GM12873 (cell line): ENCODE measurements around the gene CLEC19A.

Experiments used
- CTCF ChIP-seq: IDR thresholded peaks from 2 replicates; pipeline ENCODE4 v1.5.1; 2012; ENCODE audit warnings: low read depth, mild to moderate bottlenecking, moderate library complexity, low read length, control low read depth; ENCODE audit not compliant: insufficient read depth; ENCODE audit errors: missing control alignments

CLEC19A gene

DNA sequence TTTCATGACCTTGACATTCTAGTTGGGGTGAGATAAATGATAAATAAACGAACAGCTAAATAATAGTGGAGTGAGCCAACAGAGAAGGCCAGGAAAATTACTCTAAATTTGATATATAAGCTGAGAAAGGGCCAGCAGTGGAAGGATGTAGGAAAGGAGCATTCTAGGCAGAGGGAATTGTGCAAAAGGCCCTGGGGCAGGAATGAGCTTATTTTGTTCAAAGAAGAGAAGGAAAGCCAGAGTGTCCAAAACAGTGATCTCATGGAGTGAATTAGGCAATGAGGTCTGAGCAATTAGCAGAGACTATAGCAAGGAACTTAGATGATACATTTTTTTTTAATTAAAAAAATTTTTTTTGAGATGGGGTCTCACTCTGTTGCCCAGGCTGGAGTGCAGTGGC, 43.3 kb upstream of the CLEC19A start:
- TF ChIP-seq CTCF, result no peak

DNA sequence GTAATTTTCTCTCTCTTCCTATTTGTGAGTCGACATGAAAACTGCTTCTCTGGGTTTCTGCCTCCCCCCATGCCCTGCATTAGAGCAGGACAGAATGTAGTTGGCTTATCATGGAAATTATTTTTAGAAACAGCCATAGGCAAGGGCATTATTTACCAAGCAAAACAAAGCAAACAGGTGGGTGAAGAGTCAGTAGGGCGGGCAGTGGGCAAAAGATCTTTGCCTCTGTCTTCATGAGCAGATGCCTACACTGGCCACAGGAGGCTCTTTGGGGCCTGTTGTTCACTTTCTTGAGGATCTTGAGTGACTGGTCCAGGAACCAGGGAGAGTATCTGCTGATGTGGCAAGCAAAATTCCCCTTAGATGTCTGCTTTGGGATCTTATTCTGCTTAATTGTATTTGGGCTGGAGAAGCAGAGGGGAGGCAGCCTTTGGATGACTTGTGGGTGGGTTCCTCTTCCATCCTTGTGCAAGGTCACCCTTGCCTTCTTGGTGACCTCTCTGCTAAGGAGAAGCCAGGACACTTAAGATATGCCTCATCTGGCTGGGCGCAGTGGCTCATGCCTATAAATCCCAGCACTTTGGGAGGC, 42.5 kb upstream of the CLEC19A start:
- TF ChIP-seq CTCF, result no peak

- TF ChIP-seq CTCF, result no peak
Observed at GRCh38 chr16:19245326-19245925, 40.1 kb upstream of the CLEC19A start.

DNA sequence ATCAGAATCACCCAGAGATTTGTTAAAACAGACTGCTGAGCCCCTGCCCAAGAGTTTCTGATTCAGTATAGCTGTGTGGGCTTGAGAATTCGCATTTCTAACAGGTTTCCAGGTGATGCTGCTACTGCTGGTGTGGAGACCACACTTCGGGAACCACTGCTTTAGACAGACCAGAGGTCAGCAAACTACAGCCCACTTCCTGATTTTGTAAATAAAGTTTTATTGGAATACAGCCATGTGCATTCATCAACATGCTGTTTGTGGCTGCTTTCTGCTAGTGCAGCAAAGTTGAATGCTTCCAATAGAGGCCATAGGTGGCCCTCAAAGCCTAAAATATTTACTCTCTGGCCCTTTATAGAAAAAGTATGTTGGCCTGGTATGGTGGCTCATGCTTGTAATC, 32.6 kb upstream of the CLEC19A start:
- no peak for TF ChIP-seq CTCF

DNA sequence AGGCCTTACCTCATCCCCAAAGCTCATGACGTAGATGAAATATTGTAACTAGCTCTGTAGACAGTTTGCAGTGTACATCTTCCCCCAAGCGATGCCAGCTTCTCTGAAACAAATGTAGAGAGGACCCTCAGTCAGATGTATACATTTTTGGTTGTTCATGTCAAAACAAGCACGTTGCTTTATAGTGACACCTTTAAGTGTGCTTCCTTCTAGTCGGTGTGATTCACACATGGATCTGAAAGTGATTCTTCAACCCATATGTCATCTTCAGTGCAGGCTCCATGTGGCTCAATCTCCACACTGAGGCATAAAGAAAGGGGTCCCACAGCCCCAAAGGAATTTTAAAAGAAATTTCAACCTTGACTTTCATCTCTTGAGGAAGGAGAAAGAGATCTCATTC, 30.9 kb upstream of the CLEC19A start:
- TF ChIP-seq CTCF, result no peak

- TF ChIP-seq CTCF, result no peak
Observed at GRCh38 chr16:19264123-19264673, 21.3 kb upstream of the CLEC19A start.

DNA sequence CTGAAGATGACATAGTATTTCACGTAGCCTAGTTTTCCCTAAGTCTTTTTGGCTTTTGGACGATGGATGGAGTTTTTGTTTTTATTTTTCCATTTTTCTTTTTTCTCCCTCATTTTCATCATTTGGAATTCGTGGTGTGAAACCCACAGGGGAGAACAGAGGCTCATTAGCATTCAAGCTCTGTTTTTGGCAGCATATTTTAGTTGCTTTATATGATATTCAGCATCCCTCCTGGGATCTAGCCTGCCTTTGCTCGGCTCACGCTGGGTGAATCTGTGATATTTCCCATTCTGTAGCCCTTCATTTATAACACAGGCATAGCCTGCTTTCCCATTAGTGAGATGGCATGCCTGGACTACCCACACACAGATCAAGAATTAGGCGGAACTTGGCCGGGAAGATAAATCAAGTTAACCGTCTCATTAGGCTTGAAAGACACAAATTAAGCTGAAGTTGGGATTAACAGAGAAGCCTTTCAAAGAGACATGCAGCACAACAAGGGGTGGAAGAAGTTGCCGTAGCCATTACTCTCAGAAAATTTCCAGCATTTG, 20.1 kb upstream of the CLEC19A start:
- TF ChIP-seq CTCF, result no peak
